ENCODE data around the gene MRPL9.

DNA sequence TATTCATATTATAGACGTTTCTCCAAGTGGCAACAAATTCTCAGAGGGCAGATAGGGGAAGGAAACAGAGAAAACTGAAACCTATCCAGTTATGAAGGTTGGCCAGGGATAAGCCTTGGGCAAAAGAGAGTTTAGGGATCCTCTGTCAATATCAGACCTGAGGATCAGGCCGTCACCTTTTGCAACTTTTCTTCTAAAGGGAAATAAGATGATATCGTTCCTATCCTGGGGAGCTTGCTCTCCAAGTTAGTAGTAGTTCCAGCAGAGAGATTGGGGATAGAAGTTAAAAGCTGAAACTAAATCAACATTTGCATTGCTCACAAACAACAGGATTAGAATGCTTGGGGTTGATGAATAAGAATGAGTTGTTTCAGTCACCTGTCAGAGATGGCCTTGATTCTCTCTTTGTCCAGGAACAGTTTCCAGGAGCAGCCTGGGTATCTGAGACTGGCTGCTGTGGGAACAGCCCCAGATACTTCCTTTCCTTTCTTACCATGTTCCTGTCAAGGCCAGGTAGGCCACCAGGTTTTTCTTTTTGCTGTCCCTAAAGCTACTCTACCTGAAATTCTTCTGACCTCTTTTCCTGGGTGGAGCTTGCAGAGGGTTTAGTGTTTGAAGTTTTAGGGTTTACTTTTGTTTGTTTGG is 39.4 kb downstream of the MRPL9 start:
- TF ChIP-seq CTCF (IDR thresholded peaks at IDR 0.05; ENCODE audit: low read length) (no peak), EZH2phosphoT487 (IDR thresholded peaks at IDR 0.05; ENCODE audit: low read length) (no peak)
